Peyer's patch (tissue), 4 donors: Measurements from ENCODE around the gene MMP28.

Source experiments
- POLR2A ChIP-seq, 2 donors: fragments of 450-650 bp; IDR thresholded peaks; one replicate each; pipeline ENCODE4 v1.5.1; 2017; ENCODE audit warnings: antibody characterized with exemption in 2 of 2, mild to moderate bottlenecking in 2 of 2, moderate library complexity in 2 of 2
- TF ChIP-seq, protein P1 (sequence below), 6 experiments: fragments of 450-650 bp in 4 of 6; fragments of 200-600 bp in 2 of 6; sonication (generic) in 1 of 6; IDR thresholded peaks; one replicate each; pipeline ENCODE4 v1.5.1; 2017 to 2019; ENCODE audit warnings: antibody characterized with exemption in 6 of 6, mild to moderate bottlenecking in 3 of 6, moderate library complexity in 1 of 6

DNA sequence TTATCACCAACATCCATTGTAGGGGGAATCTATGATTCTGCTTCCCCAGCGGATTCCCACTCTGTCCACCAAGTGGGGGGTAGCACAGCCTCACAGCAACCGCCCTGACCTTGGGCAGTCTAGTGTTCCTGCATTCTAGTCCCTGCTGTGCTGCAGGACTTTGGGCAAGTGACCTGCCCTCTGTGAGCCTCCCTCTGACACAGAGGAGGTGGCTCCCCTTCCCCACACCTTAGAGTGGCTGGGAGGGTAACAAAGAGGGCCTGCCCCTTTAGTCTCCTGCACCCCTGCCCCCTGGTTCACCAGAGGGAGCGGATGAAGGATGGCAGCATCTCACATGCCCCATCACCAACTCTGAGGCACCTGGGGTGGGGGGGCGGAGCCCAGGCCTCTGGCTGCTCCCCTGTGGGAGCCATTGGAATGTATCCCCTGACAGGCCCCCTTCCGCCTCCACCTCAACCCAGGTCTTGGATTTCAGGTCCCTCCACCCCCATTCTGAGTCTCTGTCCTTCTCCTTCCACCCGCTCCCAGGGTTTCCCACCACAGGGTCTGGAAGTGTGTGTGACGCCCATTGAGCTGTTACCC, 52.5 kb downstream of the MMP28 start:
- TF ChIP-seq, protein P1, sequence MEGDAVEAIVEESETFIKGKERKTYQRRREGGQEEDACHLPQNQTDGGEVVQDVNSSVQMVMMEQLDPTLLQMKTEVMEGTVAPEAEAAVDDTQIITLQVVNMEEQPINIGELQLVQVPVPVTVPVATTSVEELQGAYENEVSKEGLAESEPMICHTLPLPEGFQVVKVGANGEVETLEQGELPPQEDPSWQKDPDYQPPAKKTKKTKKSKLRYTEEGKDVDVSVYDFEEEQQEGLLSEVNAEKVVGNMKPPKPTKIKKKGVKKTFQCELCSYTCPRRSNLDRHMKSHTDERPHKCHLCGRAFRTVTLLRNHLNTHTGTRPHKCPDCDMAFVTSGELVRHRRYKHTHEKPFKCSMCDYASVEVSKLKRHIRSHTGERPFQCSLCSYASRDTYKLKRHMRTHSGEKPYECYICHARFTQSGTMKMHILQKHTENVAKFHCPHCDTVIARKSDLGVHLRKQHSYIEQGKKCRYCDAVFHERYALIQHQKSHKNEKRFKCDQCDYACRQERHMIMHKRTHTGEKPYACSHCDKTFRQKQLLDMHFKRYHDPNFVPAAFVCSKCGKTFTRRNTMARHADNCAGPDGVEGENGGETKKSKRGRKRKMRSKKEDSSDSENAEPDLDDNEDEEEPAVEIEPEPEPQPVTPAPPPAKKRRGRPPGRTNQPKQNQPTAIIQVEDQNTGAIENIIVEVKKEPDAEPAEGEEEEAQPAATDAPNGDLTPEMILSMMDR (IDR thresholded peaks at IDR 0.05): no peak
- TF ChIP-seq POLR2A (IDR thresholded peaks at IDR 0.05): no peak
